Activated CD8-positive, alpha-beta T cell treated with anti-CD3 and anti-CD28 coated beads for 36 hours (primary cell): ENCODE measurements around the gene HHATL. TPM values are rescaled to one million over a fixed set of nuclear protein-coding genes. Genes with fewer than 3 reads are reported as not detected.

Source experiments
- ATAC-seq: fragments of 200-7000 bp; cut with Tn5 transposase; one replicate; pipeline ENCODE4 v1.10.0; 2021; ENCODE audit warnings: mild to moderate bottlenecking, moderate library complexity
- CTCF ChIA-PET: fragments of 350-600 bp; sonication (Branson Sonifier 250); formaldehyde crosslinking; loops from one replicate; lab custom pipeline; 2021; ENCODE audit warnings: antibody characterized with exemption; lab: Charles Lee
- POLR2A ChIA-PET: fragments of 350-600 bp; sonication (Branson Sonifier 250); formaldehyde crosslinking; loops from one replicate; lab custom pipeline; 2021; ENCODE audit warnings: antibody characterized with exemption; lab: Charles Lee
- DNase-seq: peaks from one replicate; pipeline ENCODE4 v3.0.0-alpha.2; 2020
- H3K27ac Mint-ChIP-seq: one replicate; pipeline ENCODE4 v1.8.0; 2021; ENCODE audit warnings: mild to moderate bottlenecking, mixed read lengths
- H3K27me3 Mint-ChIP-seq: one replicate; pipeline ENCODE4 v1.8.0; 2021; ENCODE audit warnings: mixed read lengths
- H3K36me3 Mint-ChIP-seq: one replicate; pipeline ENCODE4 v1.8.0; 2021; ENCODE audit warnings: low read depth, mixed read lengths
- H3K4me1 Mint-ChIP-seq: one replicate; pipeline ENCODE4 v1.8.0; 2021; ENCODE audit warnings: low read depth, mixed read lengths
- H3K4me3 Mint-ChIP-seq: one replicate; pipeline ENCODE4 v1.8.0; 2021; ENCODE audit warnings: mild to moderate bottlenecking, moderate library complexity, mixed read lengths
- H3K9me3 Mint-ChIP-seq: one replicate; pipeline ENCODE4 v1.8.0; 2021; ENCODE audit warnings: mixed read lengths
- CTCF ChIP-seq: fragments of 200-600 bp; IDR thresholded peaks from one replicate; pipeline ENCODE4 v1.8.0; 2022; ENCODE audit warnings: antibody characterized with exemption, mild to moderate bottlenecking
- intact Hi-C: fragments of 100-400 bp; cut with micrococcal nuclease; formaldehyde crosslinking; loops from one replicate; pipeline ENCODE4 v1.10.0; 2022
- total RNA-seq, 2 experiments: library from RNA; stranded (reverse); gene quantifications; one replicate each; pipeline ENCODE4 v1.2.3, GENCODE V29; 2021

HHATL gene
- total RNA-seq, 2 experiments from 2014 or later: not detected

DNA sequence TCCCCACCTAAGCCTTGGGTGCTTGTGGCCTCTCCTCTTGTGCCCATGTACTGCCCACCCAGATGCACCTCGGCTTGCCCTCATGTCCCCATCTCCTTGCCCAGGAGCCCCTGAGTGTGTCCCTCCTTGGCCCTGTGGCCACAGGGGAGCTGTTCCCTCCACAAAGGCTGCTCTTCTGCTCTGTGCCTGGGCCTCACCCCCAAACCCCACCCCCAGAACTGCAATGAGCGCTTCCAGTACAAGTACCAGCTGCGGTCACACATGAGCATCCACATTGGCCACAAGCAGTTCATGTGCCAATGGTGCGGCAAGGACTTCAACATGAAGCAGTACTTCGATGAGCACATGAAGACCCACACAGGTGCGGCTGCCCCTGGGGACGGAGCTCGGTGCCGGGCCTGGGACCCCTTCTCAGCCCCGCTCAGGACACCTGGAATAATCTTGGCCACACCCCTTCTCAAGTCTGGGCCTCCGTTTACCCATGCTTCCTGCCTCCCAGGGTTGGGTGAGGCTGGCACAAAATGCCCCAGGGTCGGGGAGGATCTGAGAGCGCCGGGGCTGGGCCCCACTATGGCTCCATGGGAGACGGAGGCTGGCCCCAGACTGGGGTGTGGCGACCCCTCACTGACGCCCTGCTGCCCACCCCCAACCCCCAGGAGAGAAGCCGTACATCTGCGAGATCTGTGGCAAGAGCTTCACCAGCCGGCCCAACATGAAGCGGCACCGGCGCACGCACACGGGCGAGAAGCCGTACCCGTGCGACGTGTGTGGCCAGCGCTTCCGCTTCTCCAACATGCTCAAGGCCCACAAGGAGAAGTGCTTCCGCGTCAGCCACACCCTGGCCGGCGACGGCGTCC, 38.8 kb downstream of the HHATL start:
- no peak for DNase-seq
- H3K27ac Mint-ChIP-seq: no peak overlapping the region
- ChIA-PET CTCF (no interaction called here), POLR2A (no interaction called here)
- H3K27me3 Mint-ChIP-seq: no peaks in the 10 kb centered on the region
- intact Hi-C loops: no loop called here
- no peaks in the 10 kb centered on the region for H3K4me1 Mint-ChIP-seq
- H3K4me3 Mint-ChIP-seq: no peak overlapping the region
- no peaks in the 10 kb centered on the region for H3K36me3 Mint-ChIP-seq
- no peaks in the 10 kb centered on the region for H3K9me3 Mint-ChIP-seq
- ATAC-seq: no peak
- no peak for TF ChIP-seq CTCF

DNA sequence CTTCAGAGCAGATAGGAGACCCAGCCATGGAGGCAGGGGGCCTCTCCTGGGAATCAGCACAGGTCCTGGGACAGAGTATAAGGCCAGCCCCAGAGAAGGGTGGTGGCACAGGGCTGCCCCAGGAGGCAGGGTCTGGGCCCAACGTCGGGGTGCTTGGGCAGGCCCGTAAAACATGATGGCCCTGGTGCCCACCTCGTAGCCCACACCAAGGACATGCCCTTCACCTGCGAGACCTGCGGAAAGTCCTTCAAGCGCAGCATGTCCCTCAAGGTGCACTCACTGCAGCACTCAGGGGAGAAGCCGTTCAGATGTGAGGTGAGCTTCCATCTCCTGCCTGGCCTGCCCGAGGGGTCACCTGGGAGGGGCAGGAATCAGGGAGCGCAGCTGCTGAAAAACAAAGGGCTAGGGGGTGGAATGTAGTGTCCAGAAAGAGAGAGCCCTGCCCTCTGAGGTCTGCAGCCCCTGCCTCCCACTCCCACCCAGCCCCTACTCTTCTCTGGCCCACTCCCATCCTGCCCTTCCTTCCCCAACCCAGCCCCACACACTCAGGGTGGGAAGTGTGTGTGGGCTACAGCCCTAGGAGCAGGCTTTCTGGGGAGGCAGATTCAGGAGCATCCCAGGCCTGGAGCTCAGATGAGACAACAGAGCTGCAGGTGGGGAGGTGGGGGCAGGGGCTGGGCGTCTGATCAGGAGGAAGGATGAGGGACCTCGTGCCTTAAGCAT, 39.6 kb downstream of the HHATL start:
- H3K9me3 Mint-ChIP-seq: no peaks in the 10 kb centered on the region
- ATAC-seq: no peak
- no peak for TF ChIP-seq CTCF
- ChIA-PET CTCF (interaction anchor here (2.1 kb wide), 1 partner anchor 81 kb away, joined by 7 read pairs; no protein-coding TSS in a partner anchor), POLR2A (no interaction called here)
- no peak overlapping the region for H3K27ac Mint-ChIP-seq
- intact Hi-C loops: no loop called here
- no peaks in the 10 kb centered on the region for H3K27me3 Mint-ChIP-seq
- no peaks in the 10 kb centered on the region for H3K4me1 Mint-ChIP-seq
- H3K36me3 Mint-ChIP-seq: no peaks in the 10 kb centered on the region
- H3K4me3 Mint-ChIP-seq: no peak overlapping the region
- DNase-seq: no peak

DNA sequence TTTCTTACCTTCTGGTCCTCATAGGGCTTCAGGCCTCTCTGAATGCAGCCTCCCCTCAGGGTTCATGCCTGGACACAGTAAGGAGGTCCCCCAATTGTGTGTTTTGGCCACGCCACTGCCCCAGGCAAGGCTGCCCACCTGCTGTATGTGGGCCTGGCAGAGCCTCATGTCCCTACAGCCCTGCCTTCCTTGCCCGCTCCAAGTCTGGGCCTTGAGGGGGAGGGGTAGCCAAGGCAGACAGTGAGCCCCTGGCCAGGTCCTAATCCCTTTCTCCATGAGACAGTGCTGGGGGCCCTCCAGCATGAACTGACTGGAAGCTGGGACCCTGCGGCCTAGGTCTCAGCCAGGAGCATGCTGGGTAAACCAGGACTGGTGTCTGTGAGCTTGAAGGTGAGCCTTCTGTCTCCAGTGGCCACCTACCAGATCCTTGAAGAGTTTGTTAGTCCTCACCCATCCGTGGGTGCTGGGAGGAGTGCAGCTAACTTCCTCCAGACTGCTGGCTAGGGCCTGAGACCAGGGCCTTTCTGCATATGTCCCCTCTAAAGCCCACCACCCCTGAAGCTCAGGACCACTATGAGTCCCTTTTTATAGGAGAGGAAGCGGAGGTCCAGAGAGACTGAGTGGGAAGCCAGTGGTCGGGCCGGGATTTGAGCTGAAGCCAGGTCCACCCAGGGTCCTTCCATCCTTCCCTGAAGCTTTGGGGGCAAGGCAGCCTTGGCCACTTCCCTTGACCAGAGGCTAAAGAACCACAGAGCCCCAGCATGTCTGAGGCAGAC, 40.4 kb downstream of the HHATL start:
- no peaks in the 10 kb centered on the region for H3K27me3 Mint-ChIP-seq
- no peak overlapping the region for H3K4me3 Mint-ChIP-seq
- no peaks in the 10 kb centered on the region for H3K4me1 Mint-ChIP-seq
- H3K36me3 Mint-ChIP-seq: no peaks in the 10 kb centered on the region
- DNase-seq: no peak
- intact Hi-C loops: no loop called here
- TF ChIP-seq CTCF: no peak
- no peak for ATAC-seq
- H3K9me3 Mint-ChIP-seq: no peaks in the 10 kb centered on the region
- no peak overlapping the region for H3K27ac Mint-ChIP-seq
- POLR2A ChIA-PET: no interaction called here
- CTCF ChIA-PET: interaction anchor here (2.1 kb wide), 1 partner anchor 82 kb away, joined by 7 read pairs; no protein-coding TSS in a partner anchor

GRCh38 chr3:42661593-42662022, 41.0 kb downstream of the HHATL start:
- Mint-ChIP-seq H3K9me3 (no peaks in the 10 kb centered on the region), H3K4me1 (no peaks in the 10 kb centered on the region), H3K4me3 (no peak overlapping the region), H3K36me3 (no peaks in the 10 kb centered on the region), H3K27ac (no peak overlapping the region), H3K27me3 (no peaks in the 10 kb centered on the region)
- ATAC-seq: no peak
- ChIA-PET CTCF (interaction anchor here (0.8 to 2.1 kb wide), 2 partner anchors 8 to 83 kb away, joined by 3 to 7 read pairs; no protein-coding TSS in a partner anchor), POLR2A (interaction anchor here (0.9 kb wide), 1 partner anchor 13 kb away, joined by 3 read pairs; no protein-coding TSS in a partner anchor)
- TF ChIP-seq CTCF: no peak
- no peak for DNase-seq
- intact Hi-C loops: no loop called here
